Sigmoid colon (tissue), 3 donors: Measurements from ENCODE around the gene FYN.

Experiments
- POLR2A ChIP-seq, 2 donors: fragments of 450-650 bp; IDR thresholded peaks; one replicate each; pipeline ENCODE4 v1.6.1; 2016; ENCODE audit warnings: antibody characterized with exemption in 2 of 2, mild to moderate bottlenecking in 2 of 2, moderate library complexity in 2 of 2
- TF ChIP-seq, protein P1 (sequence below), 4 experiments: fragments of 450-650 bp in 3 of 4; fragments of 200-600 bp in 1 of 4; IDR thresholded peaks; one replicate each; pipeline ENCODE4 v1.5.1; 2016 to 2019; ENCODE audit warnings: antibody characterized with exemption in 4 of 4, mild to moderate bottlenecking in 3 of 4, moderate library complexity in 2 of 4

DNA sequence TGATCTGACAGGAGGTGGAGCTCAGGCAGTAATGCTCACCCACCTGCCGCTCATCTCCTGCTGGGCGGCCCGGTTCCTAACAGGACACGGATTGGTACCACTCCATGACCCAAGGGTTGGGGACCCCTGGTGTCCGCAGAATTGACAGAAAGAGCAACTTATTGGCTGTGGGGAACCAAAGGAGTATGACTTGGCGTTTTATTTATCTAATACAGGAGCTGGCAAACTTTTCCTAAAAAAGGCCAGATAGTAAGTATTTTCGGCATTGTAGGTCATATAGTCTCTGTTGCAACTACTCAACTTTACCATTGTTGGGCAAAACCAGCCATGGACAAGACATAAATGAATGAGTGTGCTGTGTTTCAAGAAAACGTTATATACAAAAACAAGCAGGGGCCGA lies 223.2 kb downstream of the FYN start:
- no peak for TF ChIP-seq POLR2A (IDR thresholded peaks at IDR 0.05)
- TF ChIP-seq, protein P1, sequence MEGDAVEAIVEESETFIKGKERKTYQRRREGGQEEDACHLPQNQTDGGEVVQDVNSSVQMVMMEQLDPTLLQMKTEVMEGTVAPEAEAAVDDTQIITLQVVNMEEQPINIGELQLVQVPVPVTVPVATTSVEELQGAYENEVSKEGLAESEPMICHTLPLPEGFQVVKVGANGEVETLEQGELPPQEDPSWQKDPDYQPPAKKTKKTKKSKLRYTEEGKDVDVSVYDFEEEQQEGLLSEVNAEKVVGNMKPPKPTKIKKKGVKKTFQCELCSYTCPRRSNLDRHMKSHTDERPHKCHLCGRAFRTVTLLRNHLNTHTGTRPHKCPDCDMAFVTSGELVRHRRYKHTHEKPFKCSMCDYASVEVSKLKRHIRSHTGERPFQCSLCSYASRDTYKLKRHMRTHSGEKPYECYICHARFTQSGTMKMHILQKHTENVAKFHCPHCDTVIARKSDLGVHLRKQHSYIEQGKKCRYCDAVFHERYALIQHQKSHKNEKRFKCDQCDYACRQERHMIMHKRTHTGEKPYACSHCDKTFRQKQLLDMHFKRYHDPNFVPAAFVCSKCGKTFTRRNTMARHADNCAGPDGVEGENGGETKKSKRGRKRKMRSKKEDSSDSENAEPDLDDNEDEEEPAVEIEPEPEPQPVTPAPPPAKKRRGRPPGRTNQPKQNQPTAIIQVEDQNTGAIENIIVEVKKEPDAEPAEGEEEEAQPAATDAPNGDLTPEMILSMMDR (IDR thresholded peaks at IDR 0.05) = no peak
